ENCODE measurements around the gene TP63. TPM values are rescaled to one million over a fixed set of nuclear protein-coding genes. Genes with fewer than 3 reads are reported as not detected.
A peak's percentile ranks its signal among the peaks of the same experiment; 100 is the strongest.
"Not testable (repeated sequence)": the region's sequence is repeated elsewhere in the genome, so short reads cannot be mapped to it uniquely, and the experiment has no call there.

Gene TP63
- 0.06 TPM for total RNA-seq

DNA sequence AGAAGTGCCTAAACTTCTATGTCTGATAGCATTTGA, at the start of gene TP63:
Gene TP63, plus strand, starts transcription at position 17 of the 36 bp plus-strand sequence. CDS start 127 bp downstream, outside the sequence.
- no peak for DNase-seq (ENCODE audit: low spot score)

DNA sequence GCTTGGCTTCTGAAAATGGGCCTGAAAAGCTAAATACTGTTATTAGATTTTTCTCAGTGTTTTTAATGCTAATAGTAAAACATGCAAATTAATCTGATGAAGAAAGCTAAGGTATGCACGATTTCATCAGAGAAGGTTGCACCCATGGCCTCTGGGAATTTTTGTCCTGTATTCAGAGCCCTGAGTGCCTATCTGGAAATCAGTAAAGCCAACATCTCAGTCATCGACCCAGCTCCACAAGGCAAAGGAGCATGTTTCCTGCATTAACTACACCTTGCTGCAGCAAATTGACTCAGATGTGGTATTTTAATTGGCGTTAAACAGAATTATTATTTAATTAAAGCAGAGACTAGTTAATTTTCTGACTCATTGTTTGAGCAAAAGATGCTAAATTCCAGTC, 49.0 kb upstream of the TP63 start:
- no peak for DNase-seq (ENCODE audit: low spot score)

DNA sequence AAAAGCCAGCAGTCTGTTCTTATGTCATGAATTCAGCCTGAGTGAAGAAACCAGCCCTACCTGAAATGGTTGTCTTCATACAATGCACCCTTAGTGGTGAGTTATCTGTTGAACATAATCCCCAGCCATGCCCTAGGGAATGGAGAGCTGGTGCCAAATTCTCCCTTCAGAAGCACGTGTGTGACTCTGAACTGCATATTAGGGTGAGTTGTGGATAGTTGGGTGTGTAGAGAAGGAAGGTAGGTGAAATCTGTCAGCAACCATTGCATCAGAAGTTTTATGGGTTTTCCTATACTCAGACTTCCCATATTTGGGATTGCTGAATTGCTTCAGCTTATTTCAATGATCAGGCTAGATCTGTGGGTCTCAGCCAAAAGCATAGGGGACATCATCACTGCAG, 46.5 kb upstream of the TP63 start:
- DNase-seq (ENCODE audit: low spot score) = no peak

DNA sequence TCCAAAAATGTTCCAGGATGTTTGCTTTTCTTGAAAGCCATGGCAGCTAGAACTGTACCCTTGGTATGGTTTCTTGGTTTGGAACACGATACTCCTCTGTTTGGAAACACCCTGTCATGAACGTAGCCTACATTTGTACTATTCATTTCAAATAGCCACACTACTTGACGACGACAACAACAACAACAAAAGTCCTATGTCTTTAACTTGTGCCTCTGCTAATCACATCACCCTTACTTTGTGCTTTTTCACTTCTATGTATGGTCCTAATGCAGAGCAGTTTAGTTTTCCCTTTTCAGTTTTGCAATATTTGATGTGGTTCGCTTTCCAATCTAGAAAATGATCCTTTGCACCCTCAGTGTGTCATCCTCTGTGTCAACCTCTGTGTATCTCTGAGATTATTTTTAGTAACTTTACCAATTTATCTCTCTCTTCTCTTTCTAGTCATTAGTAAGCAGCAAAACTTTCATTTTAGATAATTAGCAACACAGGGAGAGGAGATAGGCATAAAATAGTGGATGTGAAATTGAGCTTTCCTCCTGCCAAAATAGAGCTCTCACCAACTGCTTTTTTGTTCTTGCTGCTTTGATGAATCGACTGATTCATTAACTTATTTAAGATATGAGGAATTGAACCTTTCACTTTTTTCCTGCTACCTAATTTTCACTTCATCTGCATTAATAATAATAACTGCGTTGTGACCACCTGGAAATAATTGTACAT, 44.1 kb upstream of the TP63 start:
- no peak for DNase-seq (ENCODE audit: low spot score)

GRCh38 chr3:189587664-189588040, 43.5 kb upstream of the TP63 start:
- DNase-seq (ENCODE audit: low spot score) = no peak

- no peak for DNase-seq (ENCODE audit: low spot score)
Measured at GRCh38 chr3:189588070-189588469, 43.1 kb upstream of the TP63 start.

GRCh38 chr3:189588475-189589178, 42.6 kb upstream of the TP63 start:
- no peak for DNase-seq (ENCODE audit: low spot score)

GRCh38 chr3:189589179-189589569, 42.0 kb upstream of the TP63 start:
- peak; percentile 55 for DNase-seq (ENCODE audit: low spot score)

DNA sequence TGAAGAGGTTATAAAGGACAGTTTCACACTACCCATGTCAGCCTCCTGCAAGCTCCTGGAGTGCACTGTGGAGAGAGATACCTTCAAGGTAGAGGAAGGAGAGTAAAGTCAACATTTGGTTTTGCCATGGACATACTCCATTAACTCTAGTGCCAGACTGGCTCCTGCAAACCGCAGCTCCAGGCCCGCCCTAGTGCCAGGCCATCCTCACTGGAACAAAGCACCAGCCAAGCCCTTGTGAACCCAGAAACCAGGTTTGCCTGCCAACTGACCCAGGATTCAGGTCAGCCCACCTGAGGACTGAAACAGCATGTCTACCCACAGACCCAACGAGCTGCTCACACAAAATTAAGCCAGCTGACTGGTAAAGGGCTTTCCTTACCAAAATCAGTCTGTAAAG, 41.0 kb upstream of the TP63 start:
- DNase-seq (ENCODE audit: low spot score) = no peak

GRCh38 chr3:189593581-189593980, 37.6 kb upstream of the TP63 start:
- DNase-seq (ENCODE audit: low spot score) = no peak

DNA sequence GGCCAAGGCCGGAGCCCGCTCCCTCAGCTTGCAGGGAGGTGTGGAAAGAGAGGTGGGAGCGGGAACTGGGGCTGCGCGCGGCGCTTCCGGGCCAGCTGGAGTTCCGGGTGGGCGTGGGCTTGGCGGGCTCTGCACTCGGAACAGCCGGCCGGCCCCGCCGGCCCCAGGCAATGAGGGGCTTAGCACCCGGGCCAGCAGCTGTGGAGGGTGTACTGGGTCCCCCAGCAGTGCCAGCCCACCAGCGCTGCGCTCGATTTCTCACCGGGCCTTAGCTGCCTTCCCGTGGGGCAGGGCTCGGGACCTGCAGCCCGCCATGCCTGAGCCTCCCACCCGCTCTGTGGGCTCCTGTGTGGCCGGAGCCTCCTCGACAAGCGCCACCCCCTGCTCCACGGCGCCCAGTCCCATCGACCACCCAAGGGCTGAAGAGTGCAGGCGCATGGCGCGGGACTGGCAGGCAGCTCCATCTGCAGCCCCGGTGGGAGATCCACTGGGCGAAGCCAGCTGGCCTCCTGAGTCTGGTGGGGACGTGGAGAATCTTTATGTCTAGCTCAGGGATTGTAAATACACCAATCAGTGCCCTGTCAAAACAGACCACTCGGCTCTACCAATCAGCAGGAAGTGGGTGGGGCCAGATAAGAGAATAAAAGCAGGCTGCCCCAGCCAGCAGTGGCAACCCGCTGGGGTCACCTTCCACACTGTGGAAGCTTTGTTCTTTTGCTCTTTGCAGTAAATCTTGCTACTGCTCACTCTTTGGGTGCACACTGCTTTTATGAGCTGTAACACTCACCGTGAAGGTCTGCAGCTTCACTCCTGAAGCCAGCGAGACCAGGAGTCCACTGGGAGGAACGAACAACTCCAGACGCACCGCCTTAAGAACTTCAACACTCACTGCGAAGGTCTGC, 34.9 kb upstream of the TP63 start:
- not testable (repeated sequence) for DNase-seq (ENCODE audit: low spot score)

DNA sequence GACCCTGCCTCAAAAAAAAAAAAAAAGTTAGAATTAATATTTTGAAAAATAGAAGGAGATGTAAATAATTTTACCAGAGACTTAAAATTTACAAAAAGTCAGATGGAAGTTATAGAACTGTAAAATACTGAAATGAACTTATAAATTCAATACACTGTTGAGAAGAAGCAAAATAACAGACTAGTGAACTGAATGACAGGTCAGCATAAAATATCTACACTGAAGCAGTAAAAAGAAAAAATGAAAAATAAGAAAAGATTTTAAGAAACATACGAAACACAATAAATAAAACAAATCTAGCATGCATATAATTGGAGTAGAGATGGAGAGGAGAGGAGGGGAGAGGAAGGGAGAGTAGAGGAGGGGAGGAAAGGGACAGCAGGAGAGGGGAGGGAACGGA, 33.3 kb upstream of the TP63 start:
- DNase-seq (ENCODE audit: low spot score) = no peak

DNA sequence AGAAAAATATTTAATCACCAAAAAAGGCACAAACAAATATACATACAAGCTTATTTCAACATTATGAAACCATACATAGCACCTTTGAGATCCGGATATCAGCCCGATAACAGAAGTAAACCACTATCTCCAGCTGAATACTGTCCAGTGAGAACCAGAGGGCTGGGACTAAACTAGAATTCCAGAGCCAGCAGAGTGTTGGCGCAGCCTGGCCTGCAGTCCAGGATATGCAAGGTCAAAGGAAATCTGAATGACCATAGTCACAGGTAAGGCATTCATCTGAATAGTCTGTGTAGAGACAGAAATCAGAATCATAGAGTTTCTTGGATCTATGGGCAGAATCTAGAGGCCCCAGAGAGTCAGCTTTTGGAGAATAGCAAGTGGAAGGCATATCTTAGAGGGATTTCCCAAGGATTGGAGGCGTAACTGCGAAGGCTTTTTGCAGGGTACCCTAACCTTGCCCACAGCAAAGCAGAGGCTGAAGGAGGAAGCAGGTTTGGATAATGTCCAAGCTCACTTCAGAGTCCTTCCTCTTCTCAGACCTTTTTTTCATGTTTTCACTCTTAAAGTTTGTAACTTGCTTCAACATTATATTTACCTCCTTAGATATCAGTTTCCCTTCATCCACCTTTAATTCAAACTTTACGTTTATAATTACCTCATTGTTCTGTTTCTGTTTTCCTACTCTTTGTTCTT, 32.5 kb upstream of the TP63 start:
- DNase-seq (ENCODE audit: low spot score) = no peak

DNA sequence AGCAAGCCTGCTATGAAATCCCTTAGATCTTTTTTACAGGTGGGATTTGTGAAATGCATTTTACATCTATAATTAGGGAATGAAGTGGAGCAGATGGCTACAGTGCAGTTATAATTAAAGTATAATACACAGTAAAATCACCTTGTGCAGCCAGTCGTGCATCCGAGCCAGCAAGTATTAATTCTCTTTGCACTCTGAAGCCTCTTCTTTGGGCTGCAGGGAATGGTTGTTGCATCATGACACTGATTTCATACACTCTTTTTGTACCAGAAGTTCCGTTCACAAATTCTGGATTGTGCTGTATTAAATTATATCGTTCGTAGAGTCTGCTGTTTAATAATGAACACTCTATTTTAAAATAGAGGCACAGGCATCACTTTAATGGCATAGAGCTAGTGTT, 28.7 kb upstream of the TP63 start:
- DNase-seq (ENCODE audit: low spot score) = no peak

DNA sequence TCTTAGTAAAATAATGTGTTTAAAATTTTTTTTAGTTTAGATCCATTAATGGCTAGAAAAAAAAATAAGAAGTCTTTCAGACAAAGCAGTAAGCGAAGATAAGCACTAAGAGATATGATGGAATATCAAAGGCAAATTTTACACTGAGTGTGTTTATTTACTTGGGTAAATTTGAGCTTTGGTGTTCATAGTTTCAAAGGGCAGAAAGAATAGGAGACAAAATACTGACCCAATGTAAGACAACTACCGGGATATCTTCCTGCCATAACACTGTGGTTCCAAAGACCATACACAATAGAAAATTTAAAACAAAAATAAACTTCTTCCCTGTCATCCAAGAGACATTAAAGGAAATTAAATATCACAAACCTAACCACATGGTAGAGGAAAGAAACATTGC, 25.5 kb upstream of the TP63 start:
- no peak for DNase-seq (ENCODE audit: low spot score)

- DNase-seq (ENCODE audit: low spot score) = no peak
Measured at GRCh38 chr3:189606774-189607173, 24.4 kb upstream of the TP63 start.

DNA sequence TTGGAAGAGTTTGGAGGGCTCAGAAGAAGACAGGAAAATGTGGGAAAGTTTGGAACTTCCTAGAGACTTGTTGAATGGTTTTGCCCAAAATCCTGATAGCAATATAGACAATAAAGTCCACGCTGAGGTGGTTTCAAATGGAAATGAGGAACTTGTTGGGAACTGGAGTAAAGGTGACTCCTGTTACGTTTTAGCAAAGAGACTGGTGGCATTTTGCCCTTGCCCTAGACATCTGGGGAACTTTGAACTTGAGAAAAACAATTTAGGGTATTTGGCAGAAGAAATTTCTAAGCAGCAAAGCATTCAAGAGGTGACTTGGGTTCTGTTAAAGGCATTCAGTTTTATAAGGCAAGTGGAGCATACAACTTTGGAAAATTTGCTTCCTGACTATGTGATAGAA, 18.5 kb upstream of the TP63 start:
- DNase-seq (ENCODE audit: low spot score) = not testable (repeated sequence)

GRCh38 chr3:189613122-189613521, 18.1 kb upstream of the TP63 start:
- no peak for DNase-seq (ENCODE audit: low spot score)

GRCh38 chr3:189621948-189622603, 9.1 kb upstream of the TP63 start:
- no peak for DNase-seq (ENCODE audit: low spot score)

DNA sequence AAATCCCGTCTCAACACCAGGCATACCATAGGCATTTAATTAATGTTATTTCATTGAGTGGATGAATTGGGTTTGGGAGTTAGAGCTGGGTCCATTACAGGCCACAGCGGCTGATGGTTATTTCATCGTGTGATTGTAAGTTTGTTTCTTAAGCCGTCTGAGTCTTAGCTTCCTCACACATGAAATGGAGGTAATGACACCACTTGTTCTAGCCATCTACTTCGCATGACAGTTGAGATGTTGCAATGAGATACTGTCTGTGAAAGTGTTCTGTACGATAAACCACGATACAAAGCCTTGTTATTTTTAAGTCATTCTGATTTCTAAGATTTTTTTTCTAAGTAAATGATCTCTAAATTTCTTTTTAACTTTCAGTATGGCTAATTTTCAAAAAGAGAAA, 8.6 kb upstream of the TP63 start:
- DNase-seq (ENCODE audit: low spot score) = no peak

GRCh38 chr3:189624130-189624529, 7.1 kb upstream of the TP63 start:
- no peak for DNase-seq (ENCODE audit: low spot score)

- no peak for DNase-seq (ENCODE audit: low spot score)
Measured at GRCh38 chr3:189625071-189625470, 6.1 kb upstream of the TP63 start.
